ENCODE data around the gene MRPL33.

The MRPL33 gene

DNA sequence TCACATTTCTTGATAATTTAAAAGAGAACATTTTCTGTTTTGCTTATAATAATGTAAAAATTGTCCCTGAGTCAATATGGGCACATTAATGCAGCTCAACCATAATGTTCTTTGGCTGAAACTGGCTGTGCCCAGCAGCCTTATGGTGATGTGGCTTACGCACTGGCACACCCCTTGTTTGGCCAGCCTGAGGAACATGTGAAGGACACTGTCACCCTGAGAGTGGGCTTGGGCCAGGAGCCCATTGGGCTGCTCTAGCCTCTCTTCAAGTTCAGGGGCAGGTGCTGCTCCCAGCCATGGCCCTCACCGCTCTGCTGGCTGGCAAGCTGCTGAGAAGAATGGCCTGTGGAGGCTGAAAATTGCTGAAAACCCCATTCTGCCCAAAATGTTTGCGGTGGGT is 37.5 kb downstream of the MRPL33 start:
- no peak overlapping the region for H3K27ac ChIP-seq
- TF ChIP-seq, protein P1, sequence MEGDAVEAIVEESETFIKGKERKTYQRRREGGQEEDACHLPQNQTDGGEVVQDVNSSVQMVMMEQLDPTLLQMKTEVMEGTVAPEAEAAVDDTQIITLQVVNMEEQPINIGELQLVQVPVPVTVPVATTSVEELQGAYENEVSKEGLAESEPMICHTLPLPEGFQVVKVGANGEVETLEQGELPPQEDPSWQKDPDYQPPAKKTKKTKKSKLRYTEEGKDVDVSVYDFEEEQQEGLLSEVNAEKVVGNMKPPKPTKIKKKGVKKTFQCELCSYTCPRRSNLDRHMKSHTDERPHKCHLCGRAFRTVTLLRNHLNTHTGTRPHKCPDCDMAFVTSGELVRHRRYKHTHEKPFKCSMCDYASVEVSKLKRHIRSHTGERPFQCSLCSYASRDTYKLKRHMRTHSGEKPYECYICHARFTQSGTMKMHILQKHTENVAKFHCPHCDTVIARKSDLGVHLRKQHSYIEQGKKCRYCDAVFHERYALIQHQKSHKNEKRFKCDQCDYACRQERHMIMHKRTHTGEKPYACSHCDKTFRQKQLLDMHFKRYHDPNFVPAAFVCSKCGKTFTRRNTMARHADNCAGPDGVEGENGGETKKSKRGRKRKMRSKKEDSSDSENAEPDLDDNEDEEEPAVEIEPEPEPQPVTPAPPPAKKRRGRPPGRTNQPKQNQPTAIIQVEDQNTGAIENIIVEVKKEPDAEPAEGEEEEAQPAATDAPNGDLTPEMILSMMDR (IDR thresholded peaks at IDR 0.05) = no peak
- no peak overlapping the region for H3K4me3 ChIP-seq
- no peak for DNase-seq (ENCODE audit: low spot score)

DNA sequence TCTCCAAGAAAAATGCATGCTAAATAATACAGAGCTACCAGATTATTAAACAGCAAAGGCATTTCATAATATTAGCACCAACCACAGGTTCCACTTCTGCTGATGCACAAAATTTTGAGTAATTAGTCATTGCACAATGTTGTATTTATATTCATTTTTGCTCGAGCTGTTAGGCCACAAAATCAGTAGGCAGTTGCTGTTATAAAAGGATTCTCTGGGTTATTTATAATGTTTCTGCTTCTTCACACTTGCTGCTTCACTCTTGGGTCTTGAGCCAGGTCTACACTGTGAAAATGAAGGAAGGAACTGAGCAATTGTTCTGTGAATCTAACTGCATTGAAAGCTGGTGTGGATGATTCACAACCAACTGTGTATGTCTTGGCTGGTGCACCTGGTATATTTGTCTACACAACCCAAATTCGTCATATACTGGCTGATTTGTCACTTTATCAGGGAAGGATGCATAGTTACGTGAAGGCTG is 38.3 kb downstream of the MRPL33 start:
- Histone ChIP-seq H3K27ac (no peak overlapping the region), H3K4me3 (no peak overlapping the region)
- TF ChIP-seq, protein P1 (IDR thresholded peaks at IDR 0.05) = no peak
- DNase-seq (ENCODE audit: low spot score) = no peak

DNA sequence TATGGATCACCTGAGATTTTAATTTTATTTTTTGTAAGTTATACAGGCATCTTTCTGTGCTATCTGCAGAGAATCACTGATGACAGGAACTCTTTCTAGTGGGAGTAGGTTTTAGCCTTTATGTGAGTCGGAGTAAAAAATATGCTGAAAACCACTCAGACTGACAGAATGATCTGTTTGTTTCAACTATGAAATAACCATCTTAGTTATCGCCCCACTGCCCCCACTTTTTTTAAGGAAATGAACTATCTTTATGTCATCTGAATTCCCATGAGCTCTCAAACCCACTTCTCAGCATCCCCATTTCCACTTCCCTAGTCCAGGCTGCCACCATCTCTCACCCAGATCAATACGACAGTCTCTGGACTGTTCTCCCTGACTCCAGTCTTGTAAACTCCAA is 38.9 kb downstream of the MRPL33 start:
- no peak overlapping the region for H3K27ac ChIP-seq
- TF ChIP-seq, protein P1 (IDR thresholded peaks at IDR 0.05) = no peak
- H3K4me3 ChIP-seq = no peak overlapping the region
- no peak for DNase-seq (ENCODE audit: low spot score)

DNA sequence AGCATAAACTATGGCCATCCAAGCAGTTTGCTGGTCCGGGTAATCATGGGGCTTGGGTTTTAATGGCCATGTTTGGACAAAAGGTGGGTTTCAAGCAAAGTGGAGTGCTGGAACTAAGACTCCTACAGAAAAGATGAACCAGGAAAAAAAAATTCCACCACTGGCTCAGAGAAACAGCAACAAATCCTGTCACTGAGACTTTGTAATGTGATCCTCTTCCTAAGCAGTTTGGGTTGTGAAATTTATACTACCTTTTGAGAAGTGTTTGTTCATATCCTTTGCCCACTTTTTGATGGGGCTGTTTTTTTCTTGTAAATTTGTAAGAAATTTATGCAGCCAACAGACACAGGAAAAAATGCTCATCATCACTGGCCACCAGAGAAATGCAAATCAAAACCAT is 40.2 kb downstream of the MRPL33 start:
- TF ChIP-seq, protein P1 (IDR thresholded peaks at IDR 0.05) = no peak
- no peak overlapping the region for H3K4me3 ChIP-seq
- no peak overlapping the region for H3K27ac ChIP-seq
- no peak for DNase-seq (ENCODE audit: low spot score)

DNA sequence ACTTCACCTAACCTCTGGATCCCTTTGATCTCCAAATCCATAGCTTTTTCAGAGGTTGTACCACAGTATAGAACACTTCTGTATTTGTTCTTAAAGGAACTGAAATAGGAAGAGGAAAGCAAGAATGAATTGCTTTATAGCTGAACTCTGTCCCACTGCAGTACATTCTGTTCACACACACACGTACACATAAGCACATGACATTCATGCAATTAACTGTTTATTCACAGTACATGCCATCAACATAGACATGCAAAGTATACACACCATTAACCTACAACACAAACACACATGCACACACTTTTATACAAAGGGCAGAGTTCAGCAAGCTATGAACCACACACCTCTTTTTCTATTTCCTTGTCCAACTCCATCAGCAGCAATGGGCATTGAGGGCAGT is 43.2 kb downstream of the MRPL33 start:
- Histone ChIP-seq H3K27ac (no peak overlapping the region), H3K4me3 (no peak overlapping the region)
- no peak for DNase-seq (ENCODE audit: low spot score)
- TF ChIP-seq, protein P1 (IDR thresholded peaks at IDR 0.05) = no peak

DNA sequence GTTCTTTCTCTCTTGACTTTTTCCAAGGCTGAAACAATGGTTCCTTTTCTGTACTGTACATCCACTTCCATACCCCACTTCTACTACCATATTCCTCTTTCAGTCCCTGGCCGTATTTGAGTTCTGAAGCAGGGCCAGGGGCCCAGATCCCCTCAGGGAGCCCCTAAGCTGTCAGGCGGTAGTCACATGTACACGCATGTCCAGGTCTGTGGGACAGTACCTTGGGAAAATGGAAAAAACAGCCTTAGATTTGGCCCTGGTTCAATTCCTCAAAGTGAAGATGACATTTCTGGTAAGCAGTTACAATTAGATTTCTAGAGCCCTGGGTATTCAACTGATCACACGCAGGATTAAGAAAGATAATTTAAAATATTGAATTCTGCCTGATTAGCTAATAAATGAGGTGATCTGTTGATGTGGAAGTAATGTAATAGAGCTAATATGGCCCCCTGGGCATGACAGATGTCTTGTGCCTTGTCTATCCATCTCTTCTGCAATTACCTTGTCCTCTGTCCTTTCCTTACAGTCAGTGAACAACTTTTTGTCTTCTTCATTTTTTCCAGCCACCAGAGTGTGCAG is 44.4 kb downstream of the MRPL33 start:
- DNase-seq (ENCODE audit: low spot score) = no peak
- TF ChIP-seq, protein P1 (IDR thresholded peaks at IDR 0.05) = no peak

DNA sequence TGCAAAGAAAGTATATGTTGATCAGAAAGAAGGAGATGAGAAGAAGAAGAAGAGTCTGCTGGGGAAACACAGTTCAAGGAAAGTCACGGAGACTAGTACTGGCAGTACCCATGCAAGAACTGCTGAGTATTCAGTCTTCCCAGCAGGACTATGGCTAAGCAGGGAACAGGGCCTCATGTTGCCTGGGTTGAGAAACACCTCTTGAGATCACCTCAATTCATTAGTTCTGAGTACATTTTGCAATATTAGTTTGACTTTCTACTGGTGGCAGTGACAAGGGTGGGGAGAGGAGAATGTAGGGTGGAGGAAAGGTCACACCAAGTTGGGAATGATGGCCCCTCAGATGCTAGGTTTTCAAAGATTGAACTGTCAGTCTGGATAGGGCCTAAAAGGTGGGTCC is 50.5 kb downstream of the MRPL33 start:
- TF ChIP-seq, protein P1 (IDR thresholded peaks at IDR 0.05) = no peak
- no peak for DNase-seq (ENCODE audit: low spot score)
- no peak overlapping the region for H3K27ac ChIP-seq
- H3K4me3 ChIP-seq = no peak overlapping the region

More for the DNA sequence above, 44.4 kb downstream of the MRPL33 start:
- Histone ChIP-seq H3K27ac (no peak overlapping the region), H3K4me3 (no peak overlapping the region)
